ENCODE measurements around the gene HLA-DOA.

Gene HLA-DOA

GRCh38 chr6:32979720-32980487, 29.5 kb downstream of the HLA-DOA start:
- TF ChIP-seq CTCF (conservative IDR thresholded peaks at IDR 0.05; ENCODE audit: low read depth, low read length): no peak
- H3K4me3 ChIP-seq (ENCODE audit: low read depth, low read length): no peak overlapping the region
- DNase-seq (ENCODE audit: low read depth): no peak

- TF ChIP-seq CTCF (conservative IDR thresholded peaks at IDR 0.05; ENCODE audit: low read depth, low read length): no peak
- DNase-seq (ENCODE audit: low read depth): no peak
- no peak overlapping the region for H3K4me3 ChIP-seq (ENCODE audit: low read depth, low read length)
Observed at GRCh38 chr6:32977953-32978324, 31.5 kb downstream of the HLA-DOA start.

- TF ChIP-seq CTCF (conservative IDR thresholded peaks at IDR 0.05; ENCODE audit: low read depth, low read length): no peak
- DNase-seq (ENCODE audit: low read depth): no peak
- H3K4me3 ChIP-seq (ENCODE audit: low read depth, low read length): no peak overlapping the region
Observed at GRCh38 chr6:32977272-32977952, 32.0 kb downstream of the HLA-DOA start.

DNA sequence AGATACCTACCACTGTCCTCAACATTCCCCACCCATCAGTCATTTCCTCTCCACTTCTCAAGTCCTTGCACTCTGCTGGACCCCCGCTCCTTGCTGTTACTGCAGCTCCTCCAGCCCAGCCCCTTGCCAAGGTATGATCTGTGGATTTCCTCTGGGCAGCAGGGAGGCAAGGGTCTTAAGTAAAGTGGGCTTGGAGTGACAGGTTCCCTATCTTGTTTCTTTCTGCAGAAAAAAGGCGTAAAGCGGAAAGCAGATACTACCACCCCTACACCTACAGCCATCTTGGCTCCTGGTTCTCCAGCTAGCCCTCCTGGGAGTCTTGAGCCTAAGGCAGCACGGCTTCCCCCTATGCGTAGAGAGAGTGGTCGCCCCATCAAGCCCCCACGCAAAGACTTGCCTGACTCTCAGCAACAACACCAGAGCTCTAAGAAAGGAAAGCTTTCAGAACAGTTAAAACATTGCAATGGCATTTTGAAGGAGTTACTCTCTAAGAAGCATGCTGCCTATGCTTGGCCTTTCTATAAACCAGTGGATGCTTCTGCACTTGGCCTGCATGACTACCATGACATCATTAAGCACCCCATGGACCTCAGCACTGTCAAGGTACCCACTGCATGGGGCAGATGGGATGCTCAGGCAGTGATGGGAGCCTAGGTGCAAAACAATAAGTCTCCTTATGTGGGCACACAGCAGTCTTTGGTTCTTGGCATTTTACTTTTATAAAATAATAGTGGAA, 32.9 kb downstream of the HLA-DOA start:
- peak overlapping the region; percentile 96 for H3K4me3 ChIP-seq (ENCODE audit: low read depth, low read length)
- DNase-seq (ENCODE audit: low read depth): no peak
- no peak for TF ChIP-seq CTCF (conservative IDR thresholded peaks at IDR 0.05; ENCODE audit: low read depth, low read length)

DNA sequence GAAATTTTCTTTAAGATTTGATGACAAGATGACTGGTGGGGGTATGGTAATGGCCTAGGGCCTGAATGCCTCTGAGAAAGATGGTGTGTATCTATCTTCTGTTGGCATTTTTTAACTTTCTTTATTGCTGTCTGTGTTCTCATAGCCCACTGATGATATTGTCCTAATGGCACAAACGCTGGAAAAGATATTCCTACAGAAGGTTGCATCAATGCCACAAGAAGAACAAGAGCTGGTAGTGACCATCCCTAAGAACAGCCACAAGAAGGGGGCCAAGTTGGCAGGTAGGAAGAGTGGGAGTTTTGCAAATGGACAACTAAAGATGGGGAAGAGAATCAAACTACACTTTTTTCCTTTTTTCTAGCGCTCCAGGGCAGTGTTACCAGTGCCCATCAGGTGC, 33.5 kb downstream of the HLA-DOA start:
- DNase-seq (ENCODE audit: low read depth): no peak
- H3K4me3 ChIP-seq (ENCODE audit: low read depth, low read length): peak overlapping the region; percentile 96
- TF ChIP-seq CTCF (conservative IDR thresholded peaks at IDR 0.05; ENCODE audit: low read depth, low read length): no peak

- H3K4me3 ChIP-seq (ENCODE audit: low read depth, low read length): peak overlapping the region; percentile 96
- no peak for DNase-seq (ENCODE audit: low read depth)
- no peak for TF ChIP-seq CTCF (conservative IDR thresholded peaks at IDR 0.05; ENCODE audit: low read depth, low read length)
Observed at GRCh38 chr6:32974541-32975308, 34.7 kb downstream of the HLA-DOA start.
